Bronchial epithelial cell (primary cell): Measurements from ENCODE around the gene MRPL4. TPM values are rescaled to one million over a fixed set of nuclear protein-coding genes. Genes with fewer than 3 reads are reported as not detected.

Experiments
- DNase-seq: peaks from one replicate; pipeline ENCODE4 v3.0.0-alpha.2; 2010; ENCODE audit warnings: low read depth
- FAIRE-seq: peaks from 2 replicates; lab custom pipeline; 2011; peaks lifted over from hg19 to GRCh38; lab: Jason Lieb, UNC
- H3K27me3 ChIP-seq: 2 replicates; pipeline ENCODE4 v1.5.1; 2011; ENCODE audit warnings: low read length; ENCODE audit not compliant: control insufficient read depth, insufficient read depth
- H3K36me3 ChIP-seq: 2 replicates; pipeline ENCODE4 v1.5.1; 2011; ENCODE audit warnings: low read length; ENCODE audit not compliant: control insufficient read depth, insufficient read depth
- H3K4me3 ChIP-seq: 2 replicates; pipeline ENCODE4 v1.5.1; 2011; ENCODE audit warnings: mild to moderate bottlenecking, low read depth, low read length, control low read depth
- CTCF ChIP-seq: IDR thresholded peaks from 2 replicates; pipeline ENCODE4 v1.5.1; 2011; ENCODE audit warnings: mild to moderate bottlenecking, moderate library complexity, low read length, control low read depth, inconsistent platforms; ENCODE audit not compliant: insufficient read depth, severe bottlenecking
- total RNA-seq: library from RNA; depleted of rRNA; stranded (reverse); fragments of >200 nt; gene quantifications from 2 replicates; pipeline ENCODE4 v1.2.1, GENCODE V29; 2014

The MRPL4 gene
- total RNA-seq, 1 donor from 2014 or later = 17.1 TPM

GRCh38 chr19:10254244-10254643 lies 2.2 kb downstream of the MRPL4 start:
- peaks cover 26% of the 10 kb centered on the region for H3K36me3 ChIP-seq

GRCh38 chr19:10255358-10255757 lies 3.3 kb downstream of the MRPL4 start:
- peaks cover 26% of the 10 kb centered on the region for H3K36me3 ChIP-seq
- H3K4me3 ChIP-seq = no peak overlapping the region
- H3K27me3 ChIP-seq = no peaks in the 10 kb centered on the region
- no peak for TF ChIP-seq CTCF
- DNase-seq (no peak), FAIRE-seq (no peak)

More at GRCh38 chr19:10254244-10254643, 2.2 kb downstream of the MRPL4 start:
- FAIRE-seq (no peak), DNase-seq (no peak)
- H3K4me3 ChIP-seq = no peak overlapping the region
- no peak for TF ChIP-seq CTCF
- no peaks in the 10 kb centered on the region for H3K27me3 ChIP-seq

- FAIRE-seq (no peak), DNase-seq (no peak)
- no peaks in the 10 kb centered on the region for H3K27me3 ChIP-seq
- peaks cover 26% of the 10 kb centered on the region for H3K36me3 ChIP-seq
- no peak for TF ChIP-seq CTCF
- H3K4me3 ChIP-seq = no peak overlapping the region
These were observed 4.5 kb downstream of the MRPL4 start for GRCh38 chr19:10256551-10256950.

GRCh38 chr19:10256970-10257615 lies 5.1 kb downstream of the MRPL4 start:
- H3K36me3 ChIP-seq = peaks cover 26% of the 10 kb centered on the region
- DNase-seq (no peak), FAIRE-seq (no peak)
- no peaks in the 10 kb centered on the region for H3K27me3 ChIP-seq
- TF ChIP-seq CTCF = no peak
- no peak overlapping the region for H3K4me3 ChIP-seq

GRCh38 chr19:10258080-10258710 lies 6.2 kb downstream of the MRPL4 start:
- H3K36me3 ChIP-seq = peaks cover 26% of the 10 kb centered on the region
- FAIRE-seq (no peak), DNase-seq (no peak)
- no peaks in the 10 kb centered on the region for H3K27me3 ChIP-seq
- no peak overlapping the region for H3K4me3 ChIP-seq
- TF ChIP-seq CTCF = no peak
